Thoracic aorta (tissue), 2 donors: Measurements from ENCODE around the gene PEX14. TPM values are rescaled to one million over a fixed set of nuclear protein-coding genes. Genes with fewer than 3 reads are reported as not detected.

ENCODE experiments used
- ATAC-seq: fragments of 150-250 bp; one replicate; pipeline ENCODE4 v1.8.0; 2017; ENCODE audit warnings: low read depth; ENCODE audit not compliant: insufficient number of reproducible peaks, low FRiP score
- DNase-seq: peaks from one replicate; pipeline ENCODE4 v3.0.0-alpha.2; 2020; ENCODE audit warnings: low spot score
- H3K27ac ChIP-seq, 2 donors: fragments of 200-600 bp; sonication (generic); 1 replicate in 1 of 2; 2 replicates in 1 of 2; pipeline ENCODE4 v1.5.1; 2016; ENCODE audit warnings: mild to moderate bottlenecking in 2 of 2, moderate library complexity in 2 of 2
- H3K27me3 ChIP-seq: fragments of 200-600 bp; sonication (generic); replicated peaks from 2 replicates; pipeline ENCODE4 v1.6.0; 2016; ENCODE audit warnings: mild to moderate bottlenecking; ENCODE audit not compliant: insufficient read depth
- H3K36me3 ChIP-seq: fragments of 200-600 bp; sonication (generic); one replicate; pipeline ENCODE4 v1.5.1; 2016
- H3K4me1 ChIP-seq, 2 donors: fragments of 200-600 bp; sonication (generic); 1 replicate in 1 of 2; 2 replicates in 1 of 2; pipeline versions ENCODE4 v1.5.1 to v1.6.0; 2016; ENCODE audit warnings: low read depth in 2 of 2, mild to moderate bottlenecking in 1 of 2; ENCODE audit not compliant: control insufficient read depth in 1 of 2
- H3K4me3 ChIP-seq: fragments of 200-600 bp; sonication (generic); 2 replicates; pipeline ENCODE4 v1.5.1; 2016; ENCODE audit warnings: mild to moderate bottlenecking
- H3K9me3 ChIP-seq: fragments of 200-600 bp; sonication (generic); 2 replicates; pipeline ENCODE4 v1.5.1; 2016
- CTCF ChIP-seq: fragments of 200-600 bp; sonication (generic); IDR thresholded peaks from one replicate; pipeline ENCODE4 v1.5.1; 2019; ENCODE audit warnings: antibody characterized with exemption
- total RNA-seq, 2 donors: library from RNA; depleted of rRNA; stranded (reverse); fragments of >200 nt; gene quantifications; one replicate each; pipeline versions ENCODE4 v1.1.0 to v1.2.3, GENCODE V29; 2016

The PEX14 gene
- total RNA-seq, 2 donors from 2014 or later, result 11.5 to 22.6 TPM

GRCh38 chr1:10617318-10617717 is 142.6 kb downstream of the PEX14 start:
- no peak for TF ChIP-seq CTCF

GRCh38 chr1:10617931-10618885 is 143.5 kb downstream of the PEX14 start:
- ATAC-seq (no peak), DNase-seq (no peak)
- H3K36me3 ChIP-seq, result no peaks in the 10 kb centered on the region
- H3K27me3 ChIP-seq, result no peaks in the 10 kb centered on the region
- no peaks in the 10 kb centered on the region for H3K9me3 ChIP-seq
- no peak overlapping the region for H3K4me3 ChIP-seq
- no peaks in the 10 kb centered on the region for H3K4me1 ChIP-seq
- no peak for TF ChIP-seq CTCF
- H3K27ac ChIP-seq, result no peak overlapping the region

More at GRCh38 chr1:10617318-10617717, 142.6 kb downstream of the PEX14 start:
- no peaks in the 10 kb centered on the region for H3K36me3 ChIP-seq
- H3K27me3 ChIP-seq, result no peaks in the 10 kb centered on the region
- H3K27ac ChIP-seq, result no peak overlapping the region
- ATAC-seq (no peak), DNase-seq (no peak)
- H3K4me1 ChIP-seq, result no peaks in the 10 kb centered on the region
- H3K9me3 ChIP-seq, result no peaks in the 10 kb centered on the region
- H3K4me3 ChIP-seq, result no peak overlapping the region

GRCh38 chr1:10620776-10621175 is 146.0 kb downstream of the PEX14 start:
- Histone ChIP-seq H3K27me3 (no peaks in the 10 kb centered on the region), H3K9me3 (no peaks in the 10 kb centered on the region), H3K36me3 (peaks cover 6% of the 10 kb centered on the region), H3K4me3 (no peak overlapping the region), H3K4me1 (no peaks in the 10 kb centered on the region), H3K27ac (no peak overlapping the region)
- no peak for ATAC-seq
- no peak for DNase-seq
- TF ChIP-seq CTCF, result no peak

GRCh38 chr1:10621906-10622305 is 147.2 kb downstream of the PEX14 start:
- DNase-seq (no peak), ATAC-seq (no peak)
- no peaks in the 10 kb centered on the region for H3K4me1 ChIP-seq
- H3K27me3 ChIP-seq, result no peaks in the 10 kb centered on the region
- no peak overlapping the region for H3K27ac ChIP-seq
- H3K4me3 ChIP-seq, result no peak overlapping the region
- no peaks in the 10 kb centered on the region for H3K9me3 ChIP-seq
- no peak for TF ChIP-seq CTCF
- H3K36me3 ChIP-seq, result peaks cover 6% of the 10 kb centered on the region

GRCh38 chr1:10622910-10623685 is 148.3 kb downstream of the PEX14 start:
- Histone ChIP-seq H3K9me3 (no peaks in the 10 kb centered on the region), H3K4me1 (no peaks in the 10 kb centered on the region), H3K27ac (no peak overlapping the region), H3K27me3 (no peaks in the 10 kb centered on the region), H3K36me3 (peaks cover 6% of the 10 kb centered on the region), H3K4me3 (no peak overlapping the region)
- ATAC-seq (no peak), DNase-seq (no peak)
- TF ChIP-seq CTCF, result no peak
